IgD-negative memory B cell (primary cell): Measurements from ENCODE around the gene PALLD. TPM values are rescaled to one million over a fixed set of nuclear protein-coding genes. Genes with fewer than 3 reads are reported as not detected.

Experiments
- H3K27ac Mint-ChIP-seq, 3 donors: one replicate each; pipeline ENCODE4 v1.8.0; 2020 to 2022; ENCODE audit warnings: mild to moderate bottlenecking in 3 of 3, mixed read lengths in 3 of 3, moderate library complexity in 1 of 3
- H3K27me3 Mint-ChIP-seq: one replicate; pipeline ENCODE4 v1.8.0; 2021; ENCODE audit warnings: mixed read lengths
- H3K36me3 Mint-ChIP-seq: one replicate; pipeline ENCODE4 v1.8.0; 2020; ENCODE audit warnings: mild to moderate bottlenecking, mixed read lengths
- H3K4me1 Mint-ChIP-seq, 3 donors: one replicate each; pipeline ENCODE4 v1.8.0; 2020 to 2022; ENCODE audit warnings: mixed read lengths in 3 of 3, mild to moderate bottlenecking in 1 of 3
- H3K4me3 Mint-ChIP-seq, 4 donors: one replicate each; pipeline ENCODE4 v1.8.0; 2020 to 2022; ENCODE audit warnings: mild to moderate bottlenecking in 4 of 4, mixed read lengths in 4 of 4, moderate library complexity in 3 of 4
- H3K9me3 Mint-ChIP-seq, 3 donors: one replicate each; pipeline ENCODE4 v1.8.0; 2020 to 2021; ENCODE audit warnings: mixed read lengths in 3 of 3, mild to moderate bottlenecking in 1 of 3
- polyA plus RNA-seq: library from polyadenylated mRNA; unstranded; fragments of 300-500 nt; fragmentation: Illumina TruSeq; gene quantifications from one replicate; pipeline ENCODE4 v1.2.3, GENCODE V29; 2021

Gene PALLD
- polyA plus RNA-seq, 1 donor from 2014 or later: 0.31 TPM

DNA sequence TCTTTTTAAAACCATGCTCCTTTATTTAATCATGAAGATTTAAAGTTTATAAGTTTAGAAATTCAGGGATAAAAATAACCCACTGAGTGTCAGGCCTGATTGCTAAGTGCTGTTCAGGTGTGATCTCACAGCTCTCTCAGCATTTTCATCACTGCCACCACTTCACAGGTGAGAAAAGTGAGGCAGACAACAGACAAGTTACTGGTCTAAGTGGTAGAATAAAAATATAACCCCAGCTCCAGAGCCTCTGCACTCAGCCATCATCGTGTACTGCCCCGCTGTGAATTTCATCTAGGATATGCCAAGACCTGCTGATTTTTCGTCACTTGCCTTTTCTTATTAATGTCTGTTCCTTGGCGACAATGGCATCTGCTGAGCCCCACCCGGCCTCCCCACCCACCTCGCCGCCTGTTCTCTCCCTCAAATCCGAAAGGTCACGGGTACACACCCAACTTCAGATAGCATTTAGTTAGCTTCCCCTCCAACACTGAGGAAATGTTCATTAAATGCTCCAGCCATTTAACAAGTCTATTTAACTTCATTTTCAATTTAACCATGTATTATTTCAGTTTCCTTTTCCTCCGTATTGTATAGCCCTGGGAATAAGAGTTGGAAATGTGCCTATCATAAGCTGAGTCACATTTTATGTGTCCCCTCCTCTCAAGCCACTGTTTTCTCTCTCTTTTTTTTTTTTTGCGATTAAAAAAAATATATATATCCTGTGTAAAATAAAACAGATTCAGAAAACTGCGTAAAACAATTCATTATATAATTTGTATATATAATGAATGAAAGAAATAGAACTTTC, 276.7 kb downstream of the PALLD start:
- H3K4me3 Mint-ChIP-seq: no peak overlapping the region
- peaks cover 3 to 9% (median 6%) of the 10 kb centered on the region in 3 donors for H3K9me3 Mint-ChIP-seq
- H3K27me3 Mint-ChIP-seq: peaks cover 4% of the 10 kb centered on the region
- H3K27ac Mint-ChIP-seq: no peak overlapping the region
- no peaks in the 10 kb centered on the region for H3K36me3 Mint-ChIP-seq
- no peaks in the 10 kb centered on the region for H3K4me1 Mint-ChIP-seq

DNA sequence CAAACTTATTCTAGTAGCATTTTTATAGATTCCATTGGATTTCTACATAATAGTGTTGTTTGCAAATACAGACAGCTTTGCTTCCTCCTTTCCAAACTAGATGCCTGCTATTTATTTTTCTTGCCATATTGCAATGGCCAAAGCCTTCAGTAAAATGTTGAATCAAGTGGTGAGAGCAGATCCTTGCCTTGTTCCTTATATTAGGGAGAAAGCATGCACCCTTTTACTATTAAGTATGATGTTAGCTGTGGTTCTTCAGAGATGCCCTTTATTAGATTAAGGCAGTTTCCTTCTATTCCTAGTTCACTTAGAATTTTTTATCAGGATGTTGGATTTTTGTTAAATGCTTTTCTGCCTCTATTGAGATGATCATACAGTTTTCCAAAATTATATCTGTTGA, 279.5 kb downstream of the PALLD start:
- Mint-ChIP-seq H3K27ac (no peak overlapping the region), H3K36me3 (no peaks in the 10 kb centered on the region), H3K4me1 (no peaks in the 10 kb centered on the region), H3K9me3 (peaks cover 3 to 9% (median 6%) of the 10 kb centered on the region in 3 donors), H3K27me3 (peaks cover 6% of the 10 kb centered on the region), H3K4me3 (peak overlapping the region in 1 of 4 donors; percentile 7)

DNA sequence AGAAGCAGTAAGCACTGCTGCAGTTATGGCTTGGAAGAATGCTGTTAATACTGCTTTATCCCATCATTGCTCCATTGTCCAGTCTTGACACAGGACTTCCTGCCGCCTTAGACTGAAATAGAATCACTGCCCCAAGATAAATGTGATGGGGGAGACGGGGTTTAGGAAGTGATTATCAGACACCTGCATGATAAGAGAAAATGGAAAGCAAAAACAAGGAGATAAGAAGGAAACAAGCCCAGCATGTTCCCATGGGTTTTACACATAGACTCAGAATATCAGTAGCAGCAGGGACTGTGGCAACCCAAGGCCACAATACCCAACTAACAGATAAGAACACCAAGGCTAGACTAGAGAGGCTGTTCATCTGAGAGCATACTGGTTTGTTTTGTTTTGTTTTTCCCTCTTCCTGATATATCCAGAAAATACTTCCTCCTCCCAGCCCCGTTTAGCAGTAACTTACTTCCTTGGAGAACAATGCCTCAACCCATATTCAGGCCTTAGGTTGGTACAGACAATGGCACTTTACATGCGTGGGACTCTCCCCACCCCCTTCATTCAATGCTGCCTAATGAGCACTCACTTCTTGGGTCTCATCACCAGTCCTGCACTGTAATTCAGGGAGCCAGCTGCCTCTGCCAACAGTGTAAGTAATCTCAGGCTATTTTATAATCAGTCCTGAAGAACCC, 280.6 kb downstream of the PALLD start:
- H3K27me3 Mint-ChIP-seq: peaks cover 6% of the 10 kb centered on the region
- no peaks in the 10 kb centered on the region for H3K36me3 Mint-ChIP-seq
- peaks cover 3 to 9% (median 6%) of the 10 kb centered on the region in 3 donors for H3K9me3 Mint-ChIP-seq
- no peaks in the 10 kb centered on the region for H3K4me1 Mint-ChIP-seq
- no peak overlapping the region for H3K4me3 Mint-ChIP-seq
- no peak overlapping the region for H3K27ac Mint-ChIP-seq

DNA sequence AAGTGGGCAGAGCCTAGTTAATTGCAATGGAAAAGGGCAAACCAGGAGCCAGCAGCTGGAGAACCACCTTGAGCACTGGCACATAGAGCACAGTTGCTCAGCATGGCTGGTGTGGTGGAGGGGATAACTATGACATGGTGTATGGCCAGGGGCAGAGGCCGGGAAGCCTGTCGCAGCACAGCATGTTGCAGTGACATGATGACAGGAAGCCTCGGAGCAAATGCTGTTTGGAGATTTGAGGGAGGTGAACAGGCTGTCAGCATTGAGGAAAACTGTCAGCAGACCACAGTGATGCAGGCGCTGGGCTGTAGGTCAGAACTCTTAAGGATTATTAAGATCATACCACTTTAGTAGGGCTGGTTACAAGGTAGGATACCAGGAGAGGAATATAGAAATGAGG, 284.5 kb downstream of the PALLD start:
- no peak overlapping the region for H3K4me3 Mint-ChIP-seq
- H3K4me1 Mint-ChIP-seq: no peaks in the 10 kb centered on the region
- peaks cover 0 to 4% (median 2%) of the 10 kb centered on the region in 3 donors for H3K9me3 Mint-ChIP-seq
- peaks cover 9% of the 10 kb centered on the region for H3K27me3 Mint-ChIP-seq
- H3K36me3 Mint-ChIP-seq: no peaks in the 10 kb centered on the region
- no peak overlapping the region for H3K27ac Mint-ChIP-seq

DNA sequence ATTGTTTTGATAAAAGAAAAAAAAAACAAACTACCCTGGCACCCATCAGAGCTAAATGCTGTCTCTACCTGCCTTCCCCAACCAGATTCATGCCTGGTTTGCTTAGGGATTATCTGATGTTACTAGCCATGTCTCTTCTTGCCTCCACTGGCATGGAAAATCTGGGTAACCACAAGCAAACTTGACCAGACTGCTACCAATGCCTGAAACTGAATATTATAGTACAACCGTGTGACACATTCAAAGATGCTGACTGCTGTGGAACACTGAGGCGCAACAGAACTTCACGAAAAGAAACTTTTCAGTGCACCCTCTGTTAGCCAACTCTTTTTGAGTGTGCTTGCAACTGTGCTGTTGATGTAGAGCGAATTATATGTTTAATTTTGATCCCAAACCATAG, 285.1 kb downstream of the PALLD start:
- Mint-ChIP-seq H3K36me3 (no peaks in the 10 kb centered on the region), H3K27me3 (peaks cover 9% of the 10 kb centered on the region), H3K4me3 (no peak overlapping the region), H3K9me3 (peaks cover 0 to 3% (median 0%) of the 10 kb centered on the region in 3 donors), H3K4me1 (no peaks in the 10 kb centered on the region), H3K27ac (no peak overlapping the region)

DNA sequence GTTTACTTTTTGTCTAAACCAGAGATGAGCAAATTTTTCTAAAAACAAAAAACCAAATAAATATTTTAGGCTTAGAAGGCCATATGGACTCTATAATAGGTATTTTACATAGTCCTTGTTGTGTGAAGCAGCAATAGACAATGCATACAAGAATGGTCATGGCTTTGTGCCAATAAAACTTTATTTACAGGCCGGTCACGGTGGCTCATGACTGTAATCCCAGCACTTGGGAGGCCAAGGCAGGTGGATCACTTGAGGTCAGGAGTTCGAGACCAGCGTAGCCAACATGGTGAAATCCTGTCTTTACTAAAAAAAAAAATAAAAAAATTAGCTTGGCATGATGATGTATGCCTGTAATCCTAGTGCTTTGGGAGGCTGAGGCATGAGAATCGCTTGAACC, 285.6 kb downstream of the PALLD start:
- no peaks in the 10 kb centered on the region for H3K36me3 Mint-ChIP-seq
- no peak overlapping the region for H3K27ac Mint-ChIP-seq
- H3K27me3 Mint-ChIP-seq: peaks cover 9% of the 10 kb centered on the region
- H3K4me1 Mint-ChIP-seq: no peaks in the 10 kb centered on the region
- H3K9me3 Mint-ChIP-seq: peaks cover 0 to 3% (median 0%) of the 10 kb centered on the region in 3 donors
- H3K4me3 Mint-ChIP-seq: no peak overlapping the region

DNA sequence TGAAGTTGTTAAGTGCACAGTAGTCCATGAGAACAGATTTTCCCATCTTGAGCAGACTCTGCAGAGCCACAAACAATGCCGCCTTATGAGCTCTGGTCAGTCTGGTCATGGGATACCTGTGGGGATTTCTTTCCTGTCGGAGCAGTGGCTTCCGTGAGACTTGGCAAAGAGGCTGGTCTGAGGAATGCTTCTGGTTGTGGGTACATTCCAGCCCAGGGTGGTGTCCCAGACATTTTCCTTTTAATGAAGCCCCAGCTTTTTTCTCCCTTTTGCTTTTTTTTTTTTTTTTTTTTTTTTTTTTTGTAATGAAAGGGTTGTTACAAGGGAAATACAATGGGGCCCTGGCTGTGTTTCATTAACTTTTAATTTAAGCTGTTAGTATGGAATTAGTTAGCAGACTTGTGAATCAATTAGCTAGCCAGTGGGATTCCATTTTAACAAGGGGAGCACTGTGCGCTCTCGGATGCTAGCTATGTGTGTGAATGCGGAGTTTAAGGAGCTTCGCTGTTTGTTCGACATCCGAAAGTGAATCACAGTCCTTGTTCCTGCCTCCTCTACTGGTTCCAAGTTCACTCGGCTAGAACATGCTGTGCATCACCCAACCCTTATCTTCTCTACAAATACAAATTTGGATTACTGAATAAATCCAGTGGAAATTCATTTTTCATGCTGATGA, 288.1 kb downstream of the PALLD start:
- Mint-ChIP-seq H3K27ac (no peak overlapping the region), H3K4me3 (no peak overlapping the region), H3K27me3 (peaks cover 9% of the 10 kb centered on the region), H3K36me3 (peaks cover 3% of the 10 kb centered on the region), H3K9me3 (peaks cover 0 to 3% (median 0%) of the 10 kb centered on the region in 3 donors), H3K4me1 (peaks cover 2 to 4% (median 3%) of the 10 kb centered on the region in 3 donors)

DNA sequence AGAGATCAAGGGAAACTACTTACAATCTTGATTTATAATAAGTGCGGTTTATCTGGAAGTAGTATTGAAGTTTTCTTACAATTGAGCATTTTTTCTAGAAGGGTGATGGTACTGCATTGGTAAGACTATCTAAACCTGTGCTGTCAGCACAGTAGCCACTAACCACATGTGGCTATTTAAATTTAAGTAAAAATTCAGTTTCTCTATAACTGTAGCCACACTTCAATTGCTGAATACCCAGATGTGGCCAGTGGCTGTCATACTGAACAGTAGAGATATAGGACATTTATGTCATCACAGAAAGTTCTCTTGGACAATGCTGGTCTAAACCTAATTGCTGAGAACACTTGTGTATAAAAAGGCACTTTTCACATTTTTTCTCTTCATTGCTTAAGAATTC, 290.5 kb downstream of the PALLD start:
- no peak overlapping the region for H3K27ac Mint-ChIP-seq
- H3K4me1 Mint-ChIP-seq: peaks cover 2 to 8% (median 6%) of the 10 kb centered on the region in 3 donors
- peaks cover 7% of the 10 kb centered on the region for H3K27me3 Mint-ChIP-seq
- H3K9me3 Mint-ChIP-seq: peaks cover 0 to 3% (median 0%) of the 10 kb centered on the region in 3 donors
- no peak overlapping the region for H3K4me3 Mint-ChIP-seq
- H3K36me3 Mint-ChIP-seq: peaks cover 3% of the 10 kb centered on the region

DNA sequence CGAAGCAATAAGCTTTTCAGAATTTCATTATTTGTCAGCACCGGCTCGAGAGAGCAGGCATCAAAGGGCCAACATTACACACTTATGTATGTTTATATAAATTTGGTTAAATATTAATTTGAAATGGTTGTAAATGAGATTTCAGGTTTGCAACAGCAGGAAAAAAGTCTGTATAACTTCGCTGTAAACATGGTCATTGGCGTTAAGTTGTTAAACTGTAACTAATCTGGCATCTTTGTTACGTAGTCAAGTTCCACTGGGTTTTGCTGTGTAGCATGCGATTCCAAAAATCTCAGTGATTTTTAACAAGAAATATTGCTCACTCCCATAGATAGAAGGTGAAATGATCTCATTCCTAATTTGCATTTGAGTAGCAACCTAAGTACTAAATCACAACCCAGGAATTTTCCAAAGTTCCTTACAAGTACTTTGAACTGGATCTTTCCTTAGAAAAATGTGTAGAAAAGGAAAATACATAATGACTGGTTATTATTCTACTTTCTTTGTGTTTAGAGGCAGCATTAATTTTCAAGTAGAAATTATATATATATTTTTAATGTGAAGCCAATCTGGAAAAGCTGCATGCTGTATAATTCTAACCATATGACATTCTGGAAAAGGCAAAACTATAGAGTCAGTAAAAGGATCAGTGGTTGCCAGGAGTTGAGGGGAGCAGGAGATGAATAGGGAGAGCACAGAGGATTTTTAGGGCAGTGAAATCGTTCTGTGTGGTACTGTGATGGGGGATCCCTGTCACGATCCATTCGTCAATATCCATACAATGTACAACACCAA, 291.1 kb downstream of the PALLD start:
- peaks cover 3% of the 10 kb centered on the region for H3K36me3 Mint-ChIP-seq
- H3K4me3 Mint-ChIP-seq: no peak overlapping the region
- H3K27me3 Mint-ChIP-seq: peaks cover 7% of the 10 kb centered on the region
- no peak overlapping the region for H3K27ac Mint-ChIP-seq
- peaks cover 0 to 3% (median 0%) of the 10 kb centered on the region in 3 donors for H3K9me3 Mint-ChIP-seq
- H3K4me1 Mint-ChIP-seq: peaks cover 2 to 8% (median 6%) of the 10 kb centered on the region in 3 donors

DNA sequence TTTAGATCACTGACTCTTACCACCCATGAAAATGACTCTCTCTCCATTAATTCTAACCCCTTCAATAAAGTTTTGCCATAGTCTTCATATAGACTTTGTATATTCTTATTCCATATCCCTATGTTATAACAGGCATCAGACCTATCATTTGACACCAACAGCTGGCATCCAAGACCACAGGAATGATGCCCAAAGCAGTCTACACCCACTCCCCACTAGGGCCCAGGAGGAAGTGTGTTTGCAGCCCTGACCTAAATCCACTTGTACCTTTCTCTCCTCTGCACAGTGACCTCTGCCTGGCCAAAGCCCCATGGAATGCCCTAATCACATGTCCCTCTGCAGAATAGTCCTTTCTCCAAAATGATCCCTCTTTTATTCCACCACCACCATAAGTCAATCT, 294.0 kb downstream of the PALLD start:
- Mint-ChIP-seq H3K36me3 (peaks cover 3% of the 10 kb centered on the region), H3K27me3 (no peaks in the 10 kb centered on the region), H3K4me3 (peak overlapping the region in 1 of 4 donors; percentile 67), H3K27ac (peak overlapping the region in 1 of 3 donors; percentile 1), H3K4me1 (peaks cover 2 to 8% (median 6%) of the 10 kb centered on the region in 3 donors), H3K9me3 (peaks cover 0 to 1% (median 0%) of the 10 kb centered on the region in 3 donors)

DNA sequence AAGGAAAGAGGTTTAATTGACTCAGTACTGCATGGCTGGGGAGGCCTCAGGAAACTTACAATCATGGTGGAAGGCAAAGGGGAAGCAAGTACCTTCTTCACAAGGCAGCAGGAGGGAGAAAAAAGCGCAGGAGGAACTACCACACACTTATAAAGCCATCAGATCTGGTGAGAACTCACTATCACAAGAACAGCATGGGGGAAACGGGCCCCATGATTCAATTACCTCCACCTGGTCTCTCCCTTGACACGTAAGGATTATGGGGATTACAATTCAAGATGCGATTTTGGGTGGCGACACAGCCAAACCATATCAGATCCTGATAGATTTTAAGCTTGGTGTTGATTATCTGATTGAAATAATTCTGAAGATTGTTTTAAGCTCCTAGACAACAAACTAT, 294.5 kb downstream of the PALLD start:
- H3K36me3 Mint-ChIP-seq: peaks cover 3% of the 10 kb centered on the region
- peaks cover 2 to 8% (median 6%) of the 10 kb centered on the region in 3 donors for H3K4me1 Mint-ChIP-seq
- H3K9me3 Mint-ChIP-seq: peaks cover 0 to 1% (median 0%) of the 10 kb centered on the region in 3 donors
- no peak overlapping the region for H3K27ac Mint-ChIP-seq
- no peaks in the 10 kb centered on the region for H3K27me3 Mint-ChIP-seq
- H3K4me3 Mint-ChIP-seq: no peak overlapping the region

DNA sequence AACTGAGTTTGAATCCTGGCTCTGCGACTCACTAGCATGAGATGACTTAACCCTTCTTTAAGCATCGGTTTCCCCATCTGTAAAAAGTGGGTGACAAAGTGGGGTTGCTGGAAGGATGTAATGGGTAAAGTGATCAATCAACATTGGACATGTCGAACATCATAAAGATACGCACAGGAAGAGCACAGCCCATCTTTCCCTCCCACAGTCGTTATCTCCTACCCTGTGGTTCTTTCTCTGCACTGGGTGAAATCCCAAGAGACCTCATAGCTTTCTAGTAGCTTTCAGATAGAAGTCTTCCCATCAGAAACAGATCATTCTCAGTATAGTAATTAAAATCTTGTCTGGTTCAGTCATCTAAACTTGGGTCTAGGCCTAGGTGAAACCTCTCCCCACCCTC, 296.7 kb downstream of the PALLD start:
- H3K9me3 Mint-ChIP-seq: peaks cover 0 to 1% (median 0%) of the 10 kb centered on the region in 3 donors
- peaks cover 1% of the 10 kb centered on the region for H3K27me3 Mint-ChIP-seq
- H3K36me3 Mint-ChIP-seq: peaks cover 3% of the 10 kb centered on the region
- no peak overlapping the region for H3K4me3 Mint-ChIP-seq
- peaks cover 2 to 8% (median 6%) of the 10 kb centered on the region in 3 donors for H3K4me1 Mint-ChIP-seq
- H3K27ac Mint-ChIP-seq: no peak overlapping the region

DNA sequence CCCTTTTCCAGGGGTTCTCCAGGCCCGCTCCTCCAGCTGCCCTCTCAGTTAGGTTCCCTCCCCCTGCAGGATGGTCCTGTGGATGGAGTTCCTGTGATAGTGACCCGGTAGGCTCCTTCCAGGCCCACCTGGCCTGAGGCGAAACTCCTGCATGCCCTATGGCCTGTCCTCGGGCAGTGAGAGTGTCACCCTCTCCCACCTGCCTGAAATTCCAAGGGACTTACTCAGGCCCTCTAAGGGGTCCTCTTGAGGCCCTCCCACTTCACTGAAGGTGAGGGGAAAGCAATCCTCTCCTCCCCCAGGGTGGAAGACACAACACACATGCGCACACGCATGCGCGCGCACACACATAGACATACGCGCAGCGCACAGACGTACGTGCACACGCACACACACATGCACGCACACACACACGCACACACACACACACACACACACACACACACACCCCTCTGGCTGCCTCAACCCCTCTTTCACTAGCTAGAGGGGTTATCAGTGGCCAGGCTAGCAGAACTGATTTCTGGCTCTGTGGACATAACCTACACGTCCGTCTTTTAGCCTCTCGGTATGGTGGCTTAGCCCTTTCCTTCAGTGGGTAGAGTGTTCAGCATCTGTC, 297.3 kb downstream of the PALLD start:
- Mint-ChIP-seq H3K27ac (no peak overlapping the region), H3K4me1 (peaks cover 0 to 5% (median 4%) of the 10 kb centered on the region in 3 donors), H3K27me3 (peaks cover 1% of the 10 kb centered on the region)

DNA sequence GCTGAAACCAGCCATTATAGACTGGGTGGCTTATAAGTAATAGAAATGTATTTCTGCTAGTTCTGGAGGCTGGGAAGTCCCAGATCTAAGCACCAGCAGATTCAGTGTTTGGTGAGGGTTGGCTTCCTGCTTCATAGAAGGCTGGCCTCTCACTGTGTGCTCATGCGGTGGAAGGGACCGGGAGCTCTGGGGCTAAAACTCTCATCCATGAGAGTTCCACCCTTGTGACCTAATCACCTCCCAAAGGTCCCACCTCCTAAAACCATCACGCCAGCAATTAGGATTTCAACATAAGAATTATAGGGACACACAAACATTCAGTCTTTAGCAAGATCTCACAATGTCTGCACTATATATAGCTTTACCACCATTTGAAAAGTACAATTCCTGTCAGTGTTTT, 298.0 kb downstream of the PALLD start:
- H3K9me3 Mint-ChIP-seq: peaks cover 0 to 1% (median 0%) of the 10 kb centered on the region in 3 donors
- H3K27ac Mint-ChIP-seq: no peak overlapping the region
- H3K4me1 Mint-ChIP-seq: peaks cover 0 to 4% (median 3%) of the 10 kb centered on the region in 3 donors
- no peaks in the 10 kb centered on the region for H3K36me3 Mint-ChIP-seq
- peaks cover 1% of the 10 kb centered on the region for H3K27me3 Mint-ChIP-seq
- no peak overlapping the region for H3K4me3 Mint-ChIP-seq

More for the DNA sequence above, 297.3 kb downstream of the PALLD start:
- H3K4me3 Mint-ChIP-seq: no peak overlapping the region
- H3K9me3 Mint-ChIP-seq: peaks cover 0 to 1% (median 0%) of the 10 kb centered on the region in 3 donors
- H3K36me3 Mint-ChIP-seq: no peaks in the 10 kb centered on the region
